ENCODE measurements around the gene REXO1. TPM values are rescaled to one million over a fixed set of nuclear protein-coding genes. Genes with fewer than 3 reads are reported as not detected.

Gene REXO1
- total RNA-seq, 2 donors from 2014 or later, result 42.0 to 51.7 TPM

GRCh38 chr19:1863638-1864479 is 15.6 kb upstream of the REXO1 start:
- H3K27me3 ChIP-seq, result no peaks in the 10 kb centered on the region
- H3K4me3 ChIP-seq, result peak overlapping the region; percentile 72
- H3K36me3 ChIP-seq, result no peaks in the 10 kb centered on the region
- no peaks in the 10 kb centered on the region for H3K9me3 ChIP-seq
- peak overlapping the region; percentile 91 for H3K27ac ChIP-seq
- peaks cover 29% of the 10 kb centered on the region for H3K4me1 ChIP-seq
- intact Hi-C loops (cut with DNase I), result no loop called here
- peak; percentile 90 for DNase-seq
- H3K9ac ChIP-seq (ENCODE audit: low read depth in 2 of 2, low read length in 2 of 2), result peak overlapping the region; percentile 53 to 54
- TF ChIP-seq CTCF (IDR thresholded peaks at IDR 0.05), result no peak

GRCh38 chr19:1863328-1863637 is 15.0 kb upstream of the REXO1 start, which contains the start of gene KLF16:
TSS of gene KLF16 (minus strand) at chr19:1863579. CDS start at chr19:1863497, 82 bp downstream.
- H3K36me3 ChIP-seq, result no peaks in the 10 kb centered on the region
- H3K4me1 ChIP-seq, result peaks cover 34% of the 10 kb centered on the region
- peak within 1 kb of the TSS; percentile 86 to 98 for H3K9ac ChIP-seq (ENCODE audit: low read depth in 2 of 2, low read length in 2 of 2)
- DNase-seq, result no peak
- peak within 1 kb of the TSS; percentile 91 for H3K27ac ChIP-seq
- no peaks in the 10 kb centered on the region for H3K9me3 ChIP-seq
- TF ChIP-seq CTCF (IDR thresholded peaks at IDR 0.05), result no peak
- H3K4me3 ChIP-seq, result peak within 1 kb of the TSS; percentile 72
- H3K27me3 ChIP-seq, result no peaks in the 10 kb centered on the region
- intact Hi-C loops (cut with DNase I), result no loop called here

- intact Hi-C loops (cut with DNase I), result no loop called here
- no peaks in the 10 kb centered on the region for H3K9me3 ChIP-seq
- peak overlapping the region; percentile 76 for H3K27ac ChIP-seq
- TF ChIP-seq CTCF (IDR thresholded peaks at IDR 0.05), result no peak
- H3K4me3 ChIP-seq, result peak overlapping the region; percentile 67
- peak overlapping the region; percentile 86 to 98 for H3K9ac ChIP-seq (ENCODE audit: low read depth in 2 of 2, low read length in 2 of 2)
- DNase-seq, result no peak
- no peaks in the 10 kb centered on the region for H3K27me3 ChIP-seq
- H3K4me1 ChIP-seq, result peaks cover 41% of the 10 kb centered on the region
- H3K36me3 ChIP-seq, result no peaks in the 10 kb centered on the region
These were observed 14.4 kb upstream of the REXO1 start for GRCh38 chr19:1862424-1863327.

GRCh38 chr19:1862068-1862423 is 13.8 kb upstream of the REXO1 start:
- no peak for DNase-seq
- Histone ChIP-seq H3K9ac (ENCODE audit: low read depth in 2 of 2, low read length in 2 of 2) (peak overlapping the region; percentile 69 to 98), H3K4me3 (peak overlapping the region; percentile 67), H3K4me1 (peaks cover 43% of the 10 kb centered on the region), H3K27me3 (no peaks in the 10 kb centered on the region), H3K36me3 (no peaks in the 10 kb centered on the region), H3K9me3 (no peaks in the 10 kb centered on the region), H3K27ac (peak overlapping the region; percentile 44)
- TF ChIP-seq CTCF (IDR thresholded peaks at IDR 0.05), result no peak
- intact Hi-C loops (cut with DNase I), result no loop called here

- H3K9ac ChIP-seq (ENCODE audit: low read depth in 2 of 2, low read length in 2 of 2), result peak overlapping the region; percentile 69 to 98
- intact Hi-C loops (cut with DNase I), result no loop called here
- no peak for TF ChIP-seq CTCF (IDR thresholded peaks at IDR 0.05)
- peaks cover 43% of the 10 kb centered on the region for H3K4me1 ChIP-seq
- H3K27ac ChIP-seq, result peak overlapping the region; percentile 44
- H3K9me3 ChIP-seq, result no peaks in the 10 kb centered on the region
- H3K27me3 ChIP-seq, result no peaks in the 10 kb centered on the region
- DNase-seq, result peak; percentile 28
- peak overlapping the region; percentile 67 for H3K4me3 ChIP-seq
- no peaks in the 10 kb centered on the region for H3K36me3 ChIP-seq
These were observed 13.3 kb upstream of the REXO1 start for GRCh38 chr19:1861599-1862031.
